K562 (cell line): ENCODE data around the gene MBD4. TPM values are rescaled to one million over a fixed set of nuclear protein-coding genes. Genes with fewer than 3 reads are reported as not detected.

Experiments
- ATAC-seq: fragments of 200-7000 bp; cut with Tn5 transposase; 3 replicates; pipeline ENCODE4 v1.9.1; 2020; ENCODE audit warnings: moderate library complexity
- BruUV-seq: library from RNA; stranded (reverse); fragments of 400-500 nt; replicated peaks from 2 replicates; lab custom pipeline; 2021; lab: Mats Ljungman, UMichigan
- CTCF ChIA-PET: fragments of 300-600 bp; formaldehyde crosslinking; extraction: SDS; loops from one replicate; lab custom pipeline; 2021; ENCODE audit warnings: low intra/inter-chr PET ratio; lab: Yijun Ruan, JAX
- POLR2A ChIA-PET: fragments of 300-600, 350-650 bp; sonication (Branson Sonifier 250); formaldehyde crosslinking; extraction: SDS; loops from one replicate; lab custom pipeline; 2021; ENCODE audit warnings: antibody characterized with exemption, inconsistent platforms; lab: Yijun Ruan, JAX
- DNase-seq, 4 experiments: peaks; one replicate each; pipeline versions ENCODE4 v3.0.0 to v3.0.0-alpha.2; 2011 to 2018; ENCODE audit warnings: low spot score in 3 of 4, mixed read lengths in 3 of 4; ENCODE audit errors: extremely low read depth in 1 of 4
- FAIRE-seq: peaks from 2 replicates; lab custom pipeline; 2011; peaks lifted over from hg19 to GRCh38; lab: Jason Lieb, UNC
- H2AFZ ChIP-seq: 2 replicates; pipeline ENCODE4 v1.6.0; 2011; ENCODE audit warnings: low read depth, low read length, control low read depth, inconsistent platforms
- H3K27ac ChIP-seq: fragments of 200-600 bp; 3 replicates; pipeline ENCODE4 v1.8.0; 2011; ENCODE audit warnings: low read depth, mild to moderate bottlenecking, control low read depth, inconsistent platforms, low read length, moderate library complexity, mixed read lengths; ENCODE audit errors: extremely low read depth
- H3K27me3 ChIP-seq, 2 experiments: fragments of 300-600 bp in 1 of 2; 2 replicates in 1 of 2; 3 replicates in 1 of 2; pipeline versions ENCODE4 v1.6.0 to v1.8.0; 2011; ENCODE audit warnings: inconsistent platforms in 2 of 2, low read length in 2 of 2, mild to moderate bottlenecking in 1 of 2, mixed read lengths in 1 of 2, moderate library complexity in 1 of 2; ENCODE audit not compliant: control insufficient read depth in 2 of 2, insufficient read depth in 2 of 2
- H3K36me3 ChIP-seq: fragments of 300-600 bp; 3 replicates; pipeline ENCODE4 v1.8.0; 2011; ENCODE audit warnings: mild to moderate bottlenecking, low read length, inconsistent platforms; ENCODE audit not compliant: control insufficient read depth, insufficient read depth
- H3K4me1 ChIP-seq, 2 experiments: fragments of 200-600 bp in 1 of 2; replicated peaks in 1 of 2; 2 replicates in 1 of 2; 3 replicates in 1 of 2; pipeline versions ENCODE4 v1.5.1 to v1.8.0; 2011; ENCODE audit warnings: inconsistent platforms in 2 of 2, low read length in 2 of 2, mild to moderate bottlenecking in 1 of 2, mixed read lengths in 1 of 2, moderate library complexity in 1 of 2; ENCODE audit not compliant: control insufficient read depth in 2 of 2, insufficient read depth in 2 of 2
- H3K4me2 ChIP-seq: 2 replicates; pipeline ENCODE4 v1.6.1; 2011; ENCODE audit warnings: low read length, control low read depth, inconsistent platforms, mixed read lengths; ENCODE audit not compliant: insufficient read depth
- H3K4me3 ChIP-seq: fragments of 200-600 bp; sonication (generic), shearing (Covaris generic); 2 replicates; pipeline ENCODE4 v1.5.1; 2016; ENCODE audit warnings: control low read depth, inconsistent platforms
- H3K79me2 ChIP-seq: fragments of 200-600 bp; 3 replicates; pipeline ENCODE4 v1.8.0; 2011; ENCODE audit warnings: low read length, inconsistent platforms; ENCODE audit not compliant: control insufficient read depth, insufficient read depth
- H3K9ac ChIP-seq, 2 experiments: 2 replicates each; pipeline versions ENCODE4 v1.6.0 to v1.6.1; 2011; ENCODE audit warnings: low read depth in 2 of 2, low read length in 2 of 2, control low read depth in 1 of 2, inconsistent platforms in 1 of 2, mild to moderate bottlenecking in 1 of 2, mixed read lengths in 1 of 2; ENCODE audit not compliant: insufficient read depth in 1 of 2
- H3K9me1 ChIP-seq: one replicate; pipeline ENCODE4 v1.6.0; 2011; ENCODE audit warnings: inconsistent platforms, mild to moderate bottlenecking, low read length, moderate library complexity; ENCODE audit not compliant: control insufficient read depth, insufficient read depth
- H3K9me3 ChIP-seq: replicated peaks from 2 replicates; pipeline ENCODE4 v1.5.1; 2011; ENCODE audit warnings: low read depth, low read length, inconsistent platforms; ENCODE audit not compliant: control insufficient read depth, insufficient read depth
- H4K20me1 ChIP-seq: replicated peaks from 2 replicates; pipeline ENCODE4 v1.6.1; 2011; ENCODE audit warnings: low read length, inconsistent platforms, mixed read lengths; ENCODE audit not compliant: control insufficient read depth, insufficient read depth
- DIDO1 ChIP-seq: fragments of 450-650 bp; IDR thresholded peaks from 2 replicates; pipeline ENCODE4 v1.6.1; 2016; ENCODE audit warnings: low read depth, missing biosample characterization, missing genetic modification characterization
- EHMT2 ChIP-seq: fragments of 450-650 bp; IDR thresholded peaks from 2 replicates; pipeline ENCODE4 v1.6.1; 2018; ENCODE audit warnings: antibody characterized with exemption
- GATAD2B ChIP-seq: fragments of 450-650 bp; IDR thresholded peaks from 2 replicates; pipeline ENCODE4 v1.6.1; 2017; ENCODE audit warnings: mild to moderate bottlenecking, borderline replicate concordance
- MNT ChIP-seq, 2 experiments: fragments of 450-650 bp; conservative IDR thresholded peaks; 2 replicates each; pipeline ENCODE4 v1.6.1; 2017; ENCODE audit warnings: mild to moderate bottlenecking in 2 of 2, moderate library complexity in 2 of 2
- TCF7L2 ChIP-seq: fragments of 150-350 bp; IDR thresholded peaks from 2 replicates; pipeline ENCODE4 v1.6.1; 2016; ENCODE audit warnings: low read depth, mild to moderate bottlenecking, low read length, moderate library complexity
- ZNF253 ChIP-seq: fragments of 250-450 bp; sonication (Bioruptor Pico); conservative IDR thresholded peaks from 2 replicates; pipeline ENCODE4 v1.6.1; 2021; ENCODE audit warnings: mild to moderate bottlenecking
- ZNF41 ChIP-seq: fragments of 250-450 bp; sonication (Bioruptor Pico); conservative IDR thresholded peaks from 2 replicates; pipeline ENCODE4 v1.4.0; 2020; ENCODE audit warnings: mild to moderate bottlenecking
- ZNF57 ChIP-seq: fragments of 450-650 bp; formaldehyde crosslinking; IDR thresholded peaks from 2 replicates; pipeline ENCODE4 v1.4.0; 2020; ENCODE audit warnings: mild to moderate bottlenecking, moderate library complexity
- WGBS: fragments of 100-300 bp; shearing (Covaris generic); methylation state at CpG from one replicate; pipeline ENCODE4 v1.1.6; 2016; ENCODE audit warnings: low coverage, mixed read lengths; ENCODE audit not compliant: insufficient coverage; ENCODE audit errors: missing lambda C conversion rate; 5-methylcytosine and 5-hydroxymethylcytosine counted together
- in situ Hi-C: fragments of 300-500 bp; cut with MboI; formaldehyde crosslinking; loops from 4 replicates; pipeline ENCODE4 v1.15.0; 2018; ENCODE audit warnings: inconsistent platforms, mixed read lengths
- intact Hi-C: fragments of 100-400 bp; cut with micrococcal nuclease; formaldehyde crosslinking; loops from 2 replicates; pipeline ENCODE4 v1.14.2; 2022
- polyA plus RNA-seq, 8 experiments: library from polyadenylated mRNA; depleted of rRNA in 4 of 8; stranded (reverse) in 5 of 8; unstranded in 3 of 8; fragments of >200 nt; fragmentation: Nextera tagmentation in 2 of 8; fragmentation: Illumina TruSeq in 1 of 8; extraction: Ambion mirVana in 2 of 8; extraction: Trizol in 1 of 8; gene quantifications; 2 replicates each; pipeline versions ENCODE4 v1.2.1 to v1.2.3, GENCODE V29; 2011 to 2014; ENCODE audit warnings: inconsistent platforms in 1 of 8, missing spikeins in 1 of 8
- total RNA-seq, 7 experiments: library from RNA; depleted of rRNA in 6 of 7; stranded (reverse); fragments of >200 nt in 6 of 7; fragmentation: Illumina TruSeq in 2 of 7; extraction: Trizol in 2 of 7; gene quantifications; 2 replicates each; pipeline versions ENCODE4 v1.2.1 to v1.2.3, GENCODE V29; 2011 to 2021; ENCODE audit warnings: low replicate concordance in 1 of 7

The MBD4 gene
- total and polyA plus RNA-seq, 9 of the 15 experiments (the other 6 are each of a cell fraction or from before 2014, with no cell fraction given), result 13.3 to 63.9 (median 39.0) TPM

- no peaks in the 10 kb centered on the region for H3K79me2 ChIP-seq
- POLR2A ChIA-PET, result interaction anchor here (1.6 kb wide), 1 partner anchor 10 kb away, joined by 6 read pairs; no protein-coding TSS in a partner anchor
- 77% methylated on average over 12 of the region's 12 CpGs for WGBS
- no peak overlapping the region for H3K4me3 ChIP-seq
- H3K27ac ChIP-seq, result no peak overlapping the region
- in situ Hi-C loops, result no loop called here
- intact Hi-C loops, result no loop called here
- H4K20me1 ChIP-seq, result no peaks in the 10 kb centered on the region
- no peak overlapping the region for H3K4me2 ChIP-seq
- no TSS peak for BruUV-seq
- no peaks in the 10 kb centered on the region for H3K9me3 ChIP-seq
- CTCF ChIA-PET, result no interaction called here
- H3K27me3 ChIP-seq, result no peaks in the 10 kb centered on the region
- no peaks in the 10 kb centered on the region for H3K9me1 ChIP-seq
- no peak for FAIRE-seq
- DNase-seq, result no peak
- H2AFZ ChIP-seq, result no peak overlapping the region
- ATAC-seq, result no peak
- H3K36me3 ChIP-seq, result no peaks in the 10 kb centered on the region
- H3K4me1 ChIP-seq, result peaks cover 15 to 22% of the 10 kb centered on the region in 2 experiments; a peak in 4 of 5 replicates
- no peak overlapping the region for H3K9ac ChIP-seq
- TF ChIP-seq DIDO1 (tag) (no peak), MNT (conservative IDR thresholded peaks at IDR 0.05) (no peak), ZNF57 (CRISPR knock-in tag) (no peak), GATAD2B (no peak), ZNF41 (CRISPR knock-in tag) (no peak), EHMT2 (no peak), TCF7L2 (no peak), ZNF253 (no peak)
Measured at GRCh38 chr3:129421236-129421883, 18.4 kb downstream of the MBD4 start.
